HCT116 (cell line): Measurements from ENCODE around the gene WNT1. TPM values are rescaled to one million over a fixed set of nuclear protein-coding genes. Genes with fewer than 3 reads are reported as not detected.

Experiments used
- ATAC-seq: fragments of 200-7000 bp; cut with Tn5 transposase; 2 replicates; pipeline ENCODE4 v1.9.1; 2020; ENCODE audit warnings: mild to moderate bottlenecking, moderate library complexity
- BruUV-seq: library from RNA; stranded (reverse); fragments of 400-500 nt; replicated peaks from 2 replicates; lab custom pipeline; 2021; lab: Mats Ljungman, UMichigan
- CTCF ChIA-PET: fragments of 300-600 bp; sonication (Branson Sonifier 250); formaldehyde crosslinking; loops from one replicate; lab custom pipeline; 2021; ENCODE audit warnings: antibody characterized with exemption; lab: Charles Lee
- POLR2A ChIA-PET: fragments of 300-600, 350-600 bp; sonication (Branson Sonifier 250); formaldehyde crosslinking; loops from one replicate; lab custom pipeline; 2021; ENCODE audit warnings: antibody characterized with exemption; lab: Charles Lee
- RAD21 ChIA-PET, 2 experiments: fragments of 300-600 bp; sonication (Branson Sonifier 250); formaldehyde crosslinking; loops; one replicate each; lab custom pipeline; 2023; ENCODE audit warnings: low total read pairs in 2 of 2; ENCODE audit not compliant: uncharacterized antibody in 2 of 2, unreplicated experiment in 2 of 2, low non-redundant PET in 1 of 2; lab: Charles Lee
- DNase-seq: peaks from one replicate; pipeline ENCODE4 v3.0.0-alpha.2; 2010; ENCODE audit warnings: low read depth, low spot score
- H2AFZ ChIP-seq: fragments of 200-600 bp; shearing (Covaris generic), sonication (generic); 2 replicates; pipeline ENCODE4 v1.6.1; 2017; ENCODE audit warnings: low read depth, mixed run types, mixed read lengths, antibody characterized with exemption, low read length; ENCODE audit not compliant: poor library complexity, severe bottlenecking
- H3K27ac ChIP-seq: 2 replicates; pipeline ENCODE4 v1.5.1; 2012; ENCODE audit warnings: low read depth, low read length
- H3K27me3 ChIP-seq: fragments of 200-600 bp; sonication (generic); 2 replicates; pipeline ENCODE4 v1.6.1; 2016; ENCODE audit warnings: mixed run types, low read length, mixed read lengths; ENCODE audit not compliant: insufficient read depth
- H3K36me3 ChIP-seq, 2 experiments: fragments of 200-500 bp in 1 of 2; fragments of 200-600 bp in 1 of 2; sonication (Bioruptor generic) in 1 of 2; sonication (generic) in 1 of 2; 2 replicates each; pipeline versions ENCODE4 v1.5.1 to v1.6.1; 2014 to 2016; ENCODE audit warnings: low read length in 2 of 2, inconsistent platforms in 1 of 2, mixed read lengths in 1 of 2, mixed run types in 1 of 2; ENCODE audit not compliant: insufficient read depth in 2 of 2, control insufficient read depth in 1 of 2
- H3K4me1 ChIP-seq, 2 experiments: fragments of 200-600 bp in 1 of 2; sonication (generic) in 1 of 2; 2 replicates each; pipeline versions ENCODE4 v1.5.1 to v1.6.1; 2012 to 2017; ENCODE audit warnings: low read length in 2 of 2, inconsistent platforms in 1 of 2, mild to moderate bottlenecking in 1 of 2, mixed read lengths in 1 of 2, mixed run types in 1 of 2, moderate library complexity in 1 of 2; ENCODE audit not compliant: insufficient read depth in 2 of 2, control insufficient read depth in 1 of 2
- H3K4me2 ChIP-seq: fragments of 200-600 bp; sonication (generic); 2 replicates; pipeline ENCODE4 v1.6.1; 2017; ENCODE audit warnings: mixed run types, low read length, mixed read lengths
- H3K4me3 ChIP-seq, 2 experiments: fragments of 200-600 bp in 1 of 2; sonication (generic) in 1 of 2; replicated peaks in 1 of 2; 2 replicates each; pipeline ENCODE4 v1.5.1; 2011 to 2016; ENCODE audit warnings: low read length in 2 of 2, control low read depth in 1 of 2, low read depth in 1 of 2, mild to moderate bottlenecking in 1 of 2, mixed read lengths in 1 of 2, mixed run types in 1 of 2
- H3K79me2 ChIP-seq: fragments of 200-600 bp; sonication (generic); 2 replicates; pipeline ENCODE4 v1.6.1; 2017; ENCODE audit warnings: mild to moderate bottlenecking, mixed run types, low read length, moderate library complexity, mixed read lengths; ENCODE audit not compliant: insufficient read depth
- H3K9ac ChIP-seq: fragments of 200-600 bp; sonication (generic); 2 replicates; pipeline ENCODE4 v1.6.1; 2016; ENCODE audit warnings: low read length, mixed read lengths
- H3K9me2 ChIP-seq: fragments of 200-600 bp; sonication (generic), shearing (Covaris generic); 2 replicates; pipeline ENCODE4 v1.6.1; 2017; ENCODE audit warnings: mixed run types, mild to moderate bottlenecking, moderate library complexity; ENCODE audit not compliant: insufficient read depth
- H3K9me3 ChIP-seq, 2 experiments: fragments of 200-500 bp in 1 of 2; fragments of 200-600 bp in 1 of 2; sonication (Bioruptor generic) in 1 of 2; sonication (generic) in 1 of 2; 2 replicates each; pipeline ENCODE4 v1.6.1; 2014 to 2017; ENCODE audit warnings: low read length in 2 of 2, mixed read lengths in 2 of 2, inconsistent platforms in 1 of 2, low read depth in 1 of 2, mild to moderate bottlenecking in 1 of 2, mixed run types in 1 of 2, moderate library complexity in 1 of 2; ENCODE audit not compliant: control insufficient read depth in 1 of 2, insufficient read depth in 1 of 2
- H4K20me1 ChIP-seq: fragments of 200-600 bp; sonication (generic), shearing (Covaris generic); 2 replicates; pipeline ENCODE4 v1.6.1; 2017; ENCODE audit warnings: mixed run types, mild to moderate bottlenecking, moderate library complexity; ENCODE audit not compliant: insufficient read depth
- CBX3 ChIP-seq: IDR thresholded peaks from 2 replicates; pipeline ENCODE4 v1.6.1; 2012; ENCODE audit warnings: low read depth
- CEBPB ChIP-seq: IDR thresholded peaks from 2 replicates; pipeline ENCODE4 v1.6.1; 2012; ENCODE audit warnings: low read depth
- EGR1 ChIP-seq: IDR thresholded peaks from 2 replicates; pipeline ENCODE4 v1.6.1; 2012; ENCODE audit warnings: low read depth
- ELF1 ChIP-seq: IDR thresholded peaks from 2 replicates; pipeline ENCODE4 v1.6.1; 2012; ENCODE audit warnings: low read depth, borderline replicate concordance
- EZH2phosphoT487 ChIP-seq: fragments of 200-600 bp; IDR thresholded peaks from 2 replicates; pipeline ENCODE4 v1.6.1; 2018; ENCODE audit warnings: antibody characterized with exemption, borderline replicate concordance
- FOSL1 ChIP-seq: IDR thresholded peaks from 2 replicates; pipeline ENCODE4 v1.6.1; 2012; ENCODE audit warnings: low read depth
- JUND ChIP-seq: IDR thresholded peaks from 2 replicates; pipeline ENCODE4 v1.6.1; 2012
- POLR2A ChIP-seq: IDR thresholded peaks from 2 replicates; pipeline ENCODE4 v1.7.0; 2011; ENCODE audit warnings: borderline replicate concordance; ENCODE audit not compliant: insufficient read depth, insufficient read length; ENCODE audit errors: extremely low read depth
- POLR2AphosphoS5 ChIP-seq: IDR thresholded peaks from 2 replicates; pipeline ENCODE4 v1.6.1; 2011; ENCODE audit warnings: mild to moderate bottlenecking, low read depth, low read length, moderate library complexity
- RAD21 ChIP-seq: IDR thresholded peaks from 2 replicates; pipeline ENCODE4 v1.6.1; 2012; ENCODE audit warnings: low read depth, mild to moderate bottlenecking
- SIN3A ChIP-seq: IDR thresholded peaks from 2 replicates; pipeline ENCODE4 v1.6.1; 2012; ENCODE audit warnings: low read depth
- SRF ChIP-seq: IDR thresholded peaks from 2 replicates; pipeline ENCODE4 v1.6.1; 2012; ENCODE audit warnings: low read depth
- TCF7L2 ChIP-seq: IDR thresholded peaks from 2 replicates; pipeline ENCODE4 v1.7.0; 2011; ENCODE audit warnings: borderline replicate concordance, inconsistent platforms; ENCODE audit not compliant: insufficient read depth, insufficient read length; ENCODE audit errors: extremely low read depth
- ZFX ChIP-seq: fragments of 450-650 bp; IDR thresholded peaks from 2 replicates; pipeline ENCODE4 v1.6.1; 2017
- ZNF274 ChIP-seq: fragments of 200-500 bp; sonication (Bioruptor generic); IDR thresholded peaks from 2 replicates; pipeline ENCODE4 v1.6.1; 2014; ENCODE audit warnings: mild to moderate bottlenecking, low read depth, low read length, inconsistent platforms
- intact Hi-C: fragments of 100-400 bp; cut with micrococcal nuclease; formaldehyde crosslinking; loops from 2 replicates; pipeline ENCODE4 v1.10.0; 2022
- total RNA-seq: library from RNA; stranded (reverse); gene quantifications from one replicate; pipeline ENCODE4 v1.2.1, GENCODE V29; 2021; ENCODE audit not compliant: unreplicated experiment
- TF ChIP-seq, protein P1 (sequence below): IDR thresholded peaks from 2 replicates; pipeline ENCODE4 v1.6.1; 2012
- TF ChIP-seq, protein P2 (sequence below): IDR thresholded peaks from 2 replicates; pipeline ENCODE4 v1.6.1; 2011; ENCODE audit warnings: mild to moderate bottlenecking, low read length, moderate library complexity; ENCODE audit not compliant: insufficient replicate concordance; ENCODE audit errors: extremely low read depth
- TF ChIP-seq, protein P3 (sequence below): IDR thresholded peaks from 2 replicates; pipeline ENCODE4 v1.6.1; 2012
- TF ChIP-seq, protein P4 (sequence below), 3 experiments: fragments of 200-600 bp in 1 of 3; sonication (generic) in 1 of 3; IDR thresholded peaks in 2 of 3; conservative IDR thresholded peaks in 1 of 3; 2 replicates each; pipeline ENCODE4 v1.5.1; 2012 to 2017; ENCODE audit warnings: low read depth in 2 of 3, low read length in 2 of 3, antibody characterized with exemption in 1 of 3, borderline replicate concordance in 1 of 3, control low read depth in 1 of 3, mild to moderate bottlenecking in 1 of 3, mixed read lengths in 1 of 3, mixed run types in 1 of 3, moderate library complexity in 1 of 3; ENCODE audit not compliant: insufficient read depth in 1 of 3

Gene WNT1
- total RNA-seq, 1 experiment from 2014 or later: not detected

DNA sequence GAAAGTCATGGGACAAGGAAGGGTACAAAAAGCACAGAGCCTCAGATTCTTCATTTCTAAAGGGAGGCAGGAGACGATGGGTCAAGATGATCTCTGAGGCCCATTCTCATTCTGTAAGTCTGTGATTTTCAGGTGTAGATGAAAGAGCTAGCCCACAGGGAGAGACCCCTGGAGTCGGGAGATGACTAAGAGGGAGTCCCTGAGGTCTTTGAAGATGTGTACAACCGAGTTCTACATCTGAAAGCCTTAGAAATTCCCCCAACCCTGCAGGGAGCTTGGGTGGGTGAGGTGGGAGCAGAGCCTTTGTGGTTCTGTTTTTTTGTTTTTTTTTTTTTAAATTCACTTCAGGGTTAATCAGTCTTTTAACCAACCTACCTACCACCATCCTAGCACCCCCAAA lies 9.7 kb upstream of the WNT1 start (continued):
- TF ChIP-seq ELF1 (no peak), POLR2A (no peak), FOSL1 (no peak), CEBPB (no peak), ZFX (no peak), EGR1 (no peak), TCF7L2 (no peak), POLR2AphosphoS5 (no peak), JUND (no peak), SRF (no peak), ZNF274 (no peak)
- TF ChIP-seq, protein P1, sequence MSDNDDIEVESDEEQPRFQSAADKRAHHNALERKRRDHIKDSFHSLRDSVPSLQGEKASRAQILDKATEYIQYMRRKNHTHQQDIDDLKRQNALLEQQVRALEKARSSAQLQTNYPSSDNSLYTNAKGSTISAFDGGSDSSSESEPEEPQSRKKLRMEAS: no peak
- TF ChIP-seq, protein P2, sequence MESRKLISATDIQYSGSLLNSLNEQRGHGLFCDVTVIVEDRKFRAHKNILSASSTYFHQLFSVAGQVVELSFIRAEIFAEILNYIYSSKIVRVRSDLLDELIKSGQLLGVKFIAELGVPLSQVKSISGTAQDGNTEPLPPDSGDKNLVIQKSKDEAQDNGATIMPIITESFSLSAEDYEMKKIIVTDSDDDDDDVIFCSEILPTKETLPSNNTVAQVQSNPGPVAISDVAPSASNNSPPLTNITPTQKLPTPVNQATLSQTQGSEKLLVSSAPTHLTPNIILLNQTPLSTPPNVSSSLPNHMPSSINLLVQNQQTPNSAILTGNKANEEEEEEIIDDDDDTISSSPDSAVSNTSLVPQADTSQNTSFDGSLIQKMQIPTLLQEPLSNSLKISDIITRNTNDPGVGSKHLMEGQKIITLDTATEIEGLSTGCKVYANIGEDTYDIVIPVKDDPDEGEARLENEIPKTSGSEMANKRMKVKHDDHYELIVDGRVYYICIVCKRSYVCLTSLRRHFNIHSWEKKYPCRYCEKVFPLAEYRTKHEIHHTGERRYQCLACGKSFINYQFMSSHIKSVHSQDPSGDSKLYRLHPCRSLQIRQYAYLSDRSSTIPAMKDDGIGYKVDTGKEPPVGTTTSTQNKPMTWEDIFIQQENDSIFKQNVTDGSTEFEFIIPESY: no peak

DNA sequence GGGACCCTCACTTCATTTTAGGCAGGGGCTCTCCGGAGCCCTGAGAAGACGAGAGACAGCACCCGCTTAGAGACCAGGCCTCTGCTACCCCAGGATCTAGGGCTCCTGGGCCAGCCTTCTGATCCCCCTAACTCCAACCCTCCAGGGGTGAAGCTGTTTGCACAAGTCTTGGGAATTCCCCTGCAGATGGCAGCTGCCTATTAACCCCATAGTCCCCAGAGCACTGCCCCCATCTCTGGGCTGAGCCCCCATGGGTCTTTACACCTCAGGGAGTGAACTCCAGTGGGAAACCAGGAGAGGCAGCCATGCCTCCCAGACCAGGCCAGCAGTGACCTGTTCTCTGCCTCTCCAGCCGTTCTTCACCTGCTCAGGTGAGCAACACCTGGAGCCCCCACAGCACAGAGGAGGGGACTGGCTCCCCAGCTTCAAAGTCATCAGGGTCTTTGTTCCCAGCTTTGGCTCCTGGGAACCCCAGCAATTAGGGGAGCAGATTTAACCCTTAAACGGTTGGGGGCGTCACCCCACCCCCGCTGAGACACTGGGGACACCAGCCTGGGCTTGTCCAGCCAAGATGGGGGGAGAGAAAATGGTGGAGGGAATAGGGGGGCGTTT lies 8.9 kb upstream of the WNT1 start:
- POLR2A ChIA-PET: no interaction called here
- no peaks in the 10 kb centered on the region for H3K9me3 ChIP-seq
- ATAC-seq: no peak
- H2AFZ ChIP-seq: no peak overlapping the region
- H3K4me3 ChIP-seq: no peak overlapping the region
- H3K9ac ChIP-seq: no peak overlapping the region
- peaks cover 9% of the 10 kb centered on the region; the same call in 1 of the 2 replicates for H3K79me2 ChIP-seq
- H3K27me3 ChIP-seq: no peaks in the 10 kb centered on the region
- no peaks in the 10 kb centered on the region for H3K9me2 ChIP-seq
- no peak overlapping the region for H3K27ac ChIP-seq
- DNase-seq: no peak
- CTCF ChIA-PET: no interaction called here
- no TSS peak for BruUV-seq
- peaks cover 6 to 20% of the 10 kb centered on the region in 2 experiments; a peak in 3 of 4 replicates for H3K4me1 ChIP-seq
- H3K4me2 ChIP-seq: no peak overlapping the region
- H3K36me3 ChIP-seq: no peaks in the 10 kb centered on the region
- H4K20me1 ChIP-seq: no peaks in the 10 kb centered on the region
- RAD21 ChIA-PET: no interaction called here
- intact Hi-C loops: no loop called here
- TF ChIP-seq, protein P3, sequence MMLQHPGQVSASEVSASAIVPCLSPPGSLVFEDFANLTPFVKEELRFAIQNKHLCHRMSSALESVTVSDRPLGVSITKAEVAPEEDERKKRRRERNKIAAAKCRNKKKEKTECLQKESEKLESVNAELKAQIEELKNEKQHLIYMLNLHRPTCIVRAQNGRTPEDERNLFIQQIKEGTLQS: no peak
- TF ChIP-seq POLR2AphosphoS5: no peak
- no peak for TF ChIP-seq ZFX
- TF ChIP-seq ZNF274: no peak
- TF ChIP-seq POLR2A: no peak
- TF ChIP-seq RAD21: no peak
- no peak for TF ChIP-seq EZH2phosphoT487
- TF ChIP-seq SIN3A: no peak
- TF ChIP-seq, protein P4, sequence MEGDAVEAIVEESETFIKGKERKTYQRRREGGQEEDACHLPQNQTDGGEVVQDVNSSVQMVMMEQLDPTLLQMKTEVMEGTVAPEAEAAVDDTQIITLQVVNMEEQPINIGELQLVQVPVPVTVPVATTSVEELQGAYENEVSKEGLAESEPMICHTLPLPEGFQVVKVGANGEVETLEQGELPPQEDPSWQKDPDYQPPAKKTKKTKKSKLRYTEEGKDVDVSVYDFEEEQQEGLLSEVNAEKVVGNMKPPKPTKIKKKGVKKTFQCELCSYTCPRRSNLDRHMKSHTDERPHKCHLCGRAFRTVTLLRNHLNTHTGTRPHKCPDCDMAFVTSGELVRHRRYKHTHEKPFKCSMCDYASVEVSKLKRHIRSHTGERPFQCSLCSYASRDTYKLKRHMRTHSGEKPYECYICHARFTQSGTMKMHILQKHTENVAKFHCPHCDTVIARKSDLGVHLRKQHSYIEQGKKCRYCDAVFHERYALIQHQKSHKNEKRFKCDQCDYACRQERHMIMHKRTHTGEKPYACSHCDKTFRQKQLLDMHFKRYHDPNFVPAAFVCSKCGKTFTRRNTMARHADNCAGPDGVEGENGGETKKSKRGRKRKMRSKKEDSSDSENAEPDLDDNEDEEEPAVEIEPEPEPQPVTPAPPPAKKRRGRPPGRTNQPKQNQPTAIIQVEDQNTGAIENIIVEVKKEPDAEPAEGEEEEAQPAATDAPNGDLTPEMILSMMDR (IDR thresholded peaks at IDR 0.05 in 2 of 3, conservative IDR thresholded peaks at IDR 0.05 in 1 of 3; ENCODE audit: borderline replicate concordance in 1 of 3, insufficient read depth in 1 of 3, low read depth in 2 of 3, low read length in 2 of 3): no peak
- TF ChIP-seq, protein P1: no peak
- TF ChIP-seq, protein P2: no peak
- TF ChIP-seq ELF1: no peak
- no peak for TF ChIP-seq CBX3
- TF ChIP-seq EGR1: no peak
